Upper lobe of right lung (tissue), 1 donor: ENCODE data around the gene GLP1R. TPM values are rescaled to one million over a fixed set of nuclear protein-coding genes. Genes with fewer than 3 reads are reported as not detected.

Source experiments
- ATAC-seq: fragments of 200-7000 bp; cut with Tn5 transposase; one replicate; pipeline ENCODE4 v1.9.1; 2020; ENCODE audit warnings: mild to moderate bottlenecking, moderate library complexity
- DNase-seq: peaks from one replicate; pipeline ENCODE4 v3.0.0-alpha.2; 2020
- H3K27ac ChIP-seq: fragments of 200-600 bp; one replicate; pipeline ENCODE4 v1.8.0; 2022
- H3K27me3 ChIP-seq: fragments of 200-600 bp; one replicate; pipeline ENCODE4 v1.8.0; 2022; ENCODE audit warnings: mild to moderate bottlenecking
- H3K36me3 ChIP-seq: fragments of 200-600 bp; one replicate; pipeline ENCODE4 v1.8.0; 2022
- H3K4me1 ChIP-seq: fragments of 200-600 bp; one replicate; pipeline ENCODE4 v1.8.0; 2022
- H3K4me3 ChIP-seq: fragments of 200-600 bp; one replicate; pipeline ENCODE4 v1.8.0; 2022; ENCODE audit warnings: mild to moderate bottlenecking
- H3K9me3 ChIP-seq: fragments of 200-600 bp; one replicate; pipeline ENCODE4 v1.8.0; 2022
- intact Hi-C: fragments of 100-400 bp; cut with DNase I; formaldehyde crosslinking; loops from one replicate; pipeline ENCODE4 v1.11.0; 2022
- long read RNA-seq: library from polyadenylated mRNA; unstranded; transcript quantifications from one replicate; pipeline ENCODE4 v2.0.0, GENCODE V29; 2021
- total RNA-seq: library from RNA; stranded (reverse); fragmentation: NEBNext Ultra II Directional; extraction: Animal tissue kit (Norgen Biotek cat#: 25700); gene quantifications from one replicate; pipeline ENCODE4 v1.2.1, GENCODE V29; 2021
- TF ChIP-seq, protein P1 (sequence below): fragments of 200-600 bp; IDR thresholded peaks from one replicate; pipeline ENCODE4 v1.8.0; 2022; ENCODE audit warnings: antibody characterized with exemption
- donor health status: DM: no; HTN: yes; CAD: no; lungs with severe emphysema.

GLP1R gene
- total RNA-seq, result not detected
- long read RNA-seq, result 0 reads

DNA sequence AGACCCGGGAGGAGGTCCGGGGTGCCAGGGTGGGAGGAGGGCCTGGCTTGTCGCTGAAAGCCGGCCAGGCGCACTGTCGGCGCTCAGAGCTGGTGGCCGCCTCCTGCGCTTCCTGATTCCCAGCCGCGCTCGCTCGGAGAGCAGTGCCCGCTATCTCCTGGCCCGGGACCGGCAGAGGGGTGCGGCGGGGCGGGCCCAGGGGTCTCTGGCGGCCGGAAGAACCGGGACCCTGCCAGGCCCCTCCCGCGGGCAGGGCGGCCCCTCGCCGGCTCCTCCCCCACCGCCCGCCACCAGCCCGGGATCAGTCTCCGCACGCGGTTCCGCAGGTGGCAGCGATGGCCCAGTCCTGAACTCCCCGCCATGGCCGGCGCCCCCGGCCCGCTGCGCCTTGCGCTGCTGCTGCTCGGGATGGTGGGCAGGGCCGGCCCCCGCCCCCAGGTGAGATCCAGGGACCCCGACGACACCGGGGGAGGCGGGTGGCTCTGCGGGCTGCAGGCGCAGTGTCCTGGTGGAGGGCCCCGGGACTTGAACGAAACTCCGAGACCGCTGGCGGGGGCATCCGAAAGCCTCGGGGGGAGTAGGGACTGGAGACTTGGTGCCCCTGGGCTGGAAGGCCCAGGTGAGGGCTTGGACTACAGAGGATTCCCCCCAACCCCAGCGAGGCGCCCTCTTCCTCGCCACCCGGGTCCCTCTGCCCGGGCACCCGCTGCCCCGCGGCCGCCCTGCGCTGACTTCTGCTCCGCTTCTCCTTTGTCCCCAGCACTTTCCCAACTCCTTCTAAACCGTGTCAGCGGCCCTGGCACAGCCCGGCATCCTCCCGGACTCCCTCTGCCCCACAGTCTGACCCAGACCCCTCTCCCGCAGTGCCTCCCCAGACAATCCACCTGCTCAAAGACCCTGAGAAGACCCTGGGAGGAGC, at the start of gene GLP1R:
Gene GLP1R, plus strand, starts transcription at position 301 of the 919 bp plus-strand sequence. Its CDS starts 60 bp downstream, at position 361.
- no peaks in the 10 kb centered on the region for H3K36me3 ChIP-seq
- TF ChIP-seq, protein P1, sequence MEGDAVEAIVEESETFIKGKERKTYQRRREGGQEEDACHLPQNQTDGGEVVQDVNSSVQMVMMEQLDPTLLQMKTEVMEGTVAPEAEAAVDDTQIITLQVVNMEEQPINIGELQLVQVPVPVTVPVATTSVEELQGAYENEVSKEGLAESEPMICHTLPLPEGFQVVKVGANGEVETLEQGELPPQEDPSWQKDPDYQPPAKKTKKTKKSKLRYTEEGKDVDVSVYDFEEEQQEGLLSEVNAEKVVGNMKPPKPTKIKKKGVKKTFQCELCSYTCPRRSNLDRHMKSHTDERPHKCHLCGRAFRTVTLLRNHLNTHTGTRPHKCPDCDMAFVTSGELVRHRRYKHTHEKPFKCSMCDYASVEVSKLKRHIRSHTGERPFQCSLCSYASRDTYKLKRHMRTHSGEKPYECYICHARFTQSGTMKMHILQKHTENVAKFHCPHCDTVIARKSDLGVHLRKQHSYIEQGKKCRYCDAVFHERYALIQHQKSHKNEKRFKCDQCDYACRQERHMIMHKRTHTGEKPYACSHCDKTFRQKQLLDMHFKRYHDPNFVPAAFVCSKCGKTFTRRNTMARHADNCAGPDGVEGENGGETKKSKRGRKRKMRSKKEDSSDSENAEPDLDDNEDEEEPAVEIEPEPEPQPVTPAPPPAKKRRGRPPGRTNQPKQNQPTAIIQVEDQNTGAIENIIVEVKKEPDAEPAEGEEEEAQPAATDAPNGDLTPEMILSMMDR, result no peak
- ATAC-seq (peak; percentile 35), DNase-seq (no peak)
- H3K4me3 ChIP-seq, result peak within 1 kb of the TSS; percentile 36
- intact Hi-C loops, result no loop called here
- peaks cover 6% of the 10 kb centered on the region for H3K4me1 ChIP-seq
- peaks cover 40% of the 10 kb centered on the region for H3K27me3 ChIP-seq
- H3K27ac ChIP-seq, result no peak within 1 kb of the TSS
- no peaks in the 10 kb centered on the region for H3K9me3 ChIP-seq

DNA sequence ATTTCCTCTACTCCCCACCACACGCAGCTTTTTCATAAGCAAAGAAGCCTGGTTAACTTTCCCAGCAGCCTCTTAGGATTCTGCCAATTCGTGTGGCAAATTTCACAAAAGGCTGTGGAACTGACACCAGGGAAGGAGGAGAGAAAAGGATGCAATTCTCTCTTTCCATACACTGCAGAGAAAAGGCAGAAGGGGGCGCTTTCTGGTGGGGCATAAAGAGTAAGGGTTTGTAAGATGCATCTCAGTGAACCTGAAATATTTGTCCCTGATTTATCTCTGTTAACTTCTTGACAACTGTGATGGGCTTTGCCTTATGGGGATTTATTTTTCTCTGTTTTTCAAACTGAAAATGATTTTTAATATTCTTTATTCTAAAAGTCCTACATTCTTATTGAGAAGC, 45.5 kb upstream of the GLP1R start:
- Histone ChIP-seq H3K9me3 (no peaks in the 10 kb centered on the region), H3K27ac (no peak overlapping the region), H3K4me1 (no peaks in the 10 kb centered on the region), H3K36me3 (no peaks in the 10 kb centered on the region), H3K4me3 (no peak overlapping the region), H3K27me3 (peaks cover 6% of the 10 kb centered on the region)
- TF ChIP-seq, protein P1, result no peak
- DNase-seq (no peak), ATAC-seq (no peak)
- intact Hi-C loops, result no loop called here

DNA sequence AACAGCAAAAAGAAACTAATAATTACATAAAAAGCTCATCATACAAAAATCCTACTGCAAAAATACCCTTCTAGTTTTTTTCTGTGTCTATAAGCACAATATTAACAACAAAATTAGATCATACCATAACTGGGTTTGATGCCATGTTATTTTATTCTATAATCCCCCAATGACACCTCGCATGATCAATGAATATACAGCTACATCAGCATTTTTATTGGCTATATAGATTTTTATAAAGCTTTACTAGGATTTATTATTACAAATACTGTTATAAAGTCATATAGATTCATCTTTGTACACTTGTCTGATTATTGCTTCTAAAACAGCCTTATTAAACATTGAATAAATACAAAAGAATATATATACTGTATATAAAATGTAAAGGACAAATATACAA, 45.1 kb upstream of the GLP1R start:
- no peak overlapping the region for H3K27ac ChIP-seq
- DNase-seq, result no peak
- no peak overlapping the region for H3K4me3 ChIP-seq
- peaks cover 6% of the 10 kb centered on the region for H3K27me3 ChIP-seq
- no peaks in the 10 kb centered on the region for H3K9me3 ChIP-seq
- TF ChIP-seq, protein P1, result no peak
- no peaks in the 10 kb centered on the region for H3K4me1 ChIP-seq
- ATAC-seq, result no peak
- intact Hi-C loops, result no loop called here
- H3K36me3 ChIP-seq, result no peaks in the 10 kb centered on the region

DNA sequence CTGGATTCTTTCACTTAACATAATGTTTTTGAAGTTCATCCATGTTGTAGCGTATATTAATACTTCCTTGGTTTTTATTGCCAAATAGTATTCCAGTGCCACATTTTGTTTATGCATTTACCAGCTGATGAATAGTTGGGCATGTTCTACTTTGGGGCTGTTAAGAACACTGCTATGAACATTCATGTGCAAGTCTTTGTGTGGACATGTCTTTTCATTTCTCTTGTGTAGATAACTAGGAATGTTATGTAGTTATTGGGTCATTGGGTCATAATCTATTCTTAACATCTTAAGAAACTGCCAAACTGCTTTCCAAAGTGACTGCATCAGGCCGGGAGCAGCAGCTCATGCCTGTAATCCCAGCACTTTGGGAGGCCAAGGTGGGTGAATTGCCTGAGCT, 43.8 kb upstream of the GLP1R start:
- Histone ChIP-seq H3K4me1 (no peaks in the 10 kb centered on the region), H3K36me3 (no peaks in the 10 kb centered on the region), H3K27ac (no peak overlapping the region), H3K27me3 (peaks cover 6% of the 10 kb centered on the region), H3K4me3 (no peak overlapping the region), H3K9me3 (no peaks in the 10 kb centered on the region)
- TF ChIP-seq, protein P1, result no peak
- ATAC-seq (no peak), DNase-seq (no peak)
- intact Hi-C loops, result no loop called here

DNA sequence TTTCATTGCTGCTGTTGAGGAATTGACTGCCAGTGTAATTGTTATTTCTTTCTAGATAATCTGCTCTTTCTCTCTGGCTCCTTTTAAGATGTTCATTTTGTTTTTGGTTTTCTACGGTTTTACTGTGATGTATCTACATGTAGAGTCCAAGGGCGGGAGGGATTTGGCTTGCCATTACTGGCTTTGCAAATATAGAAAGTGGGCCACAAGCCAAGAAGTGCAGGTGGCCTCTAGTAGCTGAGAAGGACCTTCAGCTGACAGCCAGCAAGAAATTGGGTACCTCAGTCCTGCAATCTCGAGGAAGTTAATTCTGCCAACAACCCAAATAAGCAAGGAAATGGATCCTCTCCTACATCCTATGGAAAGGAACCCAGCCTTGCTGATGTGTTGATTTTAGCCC, 42.8 kb upstream of the GLP1R start:
- Histone ChIP-seq H3K4me3 (no peak overlapping the region), H3K9me3 (no peaks in the 10 kb centered on the region), H3K27me3 (peaks cover 3% of the 10 kb centered on the region), H3K27ac (no peak overlapping the region), H3K4me1 (no peaks in the 10 kb centered on the region), H3K36me3 (no peaks in the 10 kb centered on the region)
- no peak for DNase-seq
- ATAC-seq, result no peak
- TF ChIP-seq, protein P1, result no peak
- intact Hi-C loops, result no loop called here
